GM12801 (cell line): ENCODE results near the gene ASZ1.

Experiments used
- CTCF ChIP-seq: IDR thresholded peaks from one replicate; pipeline ENCODE4 v1.5.1; 2011; ENCODE audit warnings: control low read depth; ENCODE audit not compliant: insufficient read length; ENCODE audit errors: extremely low read depth

ASZ1 gene

DNA sequence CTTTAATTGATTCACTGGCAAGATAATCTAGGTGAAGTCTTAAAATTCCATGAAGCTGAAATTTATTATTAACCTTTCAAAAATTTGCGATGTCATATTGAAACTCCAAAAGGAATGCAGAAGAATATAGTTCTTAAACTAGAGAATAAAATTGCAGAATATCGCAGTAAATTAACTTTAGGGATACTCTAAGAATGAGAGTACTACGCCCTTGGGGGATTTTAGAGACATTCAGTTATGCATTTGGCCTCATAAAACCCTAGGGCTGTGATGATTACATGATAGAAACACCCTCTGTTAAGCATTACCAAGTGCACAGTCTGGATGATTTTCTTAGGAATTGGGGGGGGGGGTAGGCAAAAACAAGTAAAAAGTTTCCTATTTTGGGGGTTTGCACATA is 108.1 kb downstream of the ASZ1 start:
- no peak for TF ChIP-seq CTCF

GRCh38 chr7:117313582-117313981 is 113.7 kb downstream of the ASZ1 start:
- TF ChIP-seq CTCF, result no peak
